ENCODE measurements around the gene ATAD5. TPM values are rescaled to one million over a fixed set of nuclear protein-coding genes. Genes with fewer than 3 reads are reported as not detected.

Gene ATAD5
- total RNA-seq, 6 experiments from 2014 or later = 0.29 to 2.7 (median 0.67) TPM

- 66% methylated on average over 10 of the region's 13 CpGs for WGBS (ENCODE audit: insufficient coverage, low coverage, low lambda C conversion rate, missing lambda C conversion rate)
- Histone ChIP-seq H3K4me3 (no peak overlapping the region), H3K9me3 (no peaks in the 10 kb centered on the region), H3K27me3 (no peaks in the 10 kb centered on the region), H3K27ac (peak overlapping the region in 2 of 3 donors; percentile 6 to 18), H3K36me3 (no peaks in the 10 kb centered on the region), H3K4me1 (no peaks in the 10 kb centered on the region)
- TF ChIP-seq POLR2A (IDR thresholded peaks at IDR 0.05) (no peak), CTCF (IDR thresholded peaks at IDR 0.05) (no peak)
- intact Hi-C loops (cut with DNase I) = no loop called here
- DNase-seq (no peak), ATAC-seq (peak; percentile 22 to 40 (median 38))
Measured at GRCh38 chr17:30939051-30939689, 107.4 kb downstream of the ATAD5 start.

GRCh38 chr17:30942308-30943079, 110.7 kb downstream of the ATAD5 start:
- no peaks in the 10 kb centered on the region for H3K27me3 ChIP-seq
- H3K4me3 ChIP-seq = no peak overlapping the region
- intact Hi-C loops (cut with DNase I) = no loop called here
- TF ChIP-seq POLR2A (IDR thresholded peaks at IDR 0.05) (no peak), CTCF (IDR thresholded peaks at IDR 0.05) (no peak)
- DNase-seq = no peak
- no peak overlapping the region for H3K27ac ChIP-seq
- H3K4me1 ChIP-seq = no peaks in the 10 kb centered on the region
- no peak for ATAC-seq
- 58% methylated on average over 4 of the region's 4 CpGs for WGBS (ENCODE audit: insufficient coverage, low coverage, low lambda C conversion rate, missing lambda C conversion rate)
- no peaks in the 10 kb centered on the region for H3K36me3 ChIP-seq
- H3K9me3 ChIP-seq = no peaks in the 10 kb centered on the region

Small RNA genes within 50 kb of the gene (small RNA-seq; reads per million reads assigned to genes)
- 0 reads per million in 2 experiments for gene RNU6-298P

Other genes starting within 250 kb of the ATAD5 start
- gene CRLF3, start 7.3 kb upstream of the ATAD5 start, total RNA-seq = 1 to 10 TPM; 2.4 to 6.7 (median 5.0) TPM
- 1 to 10 TPM; 6.6 to 9.9 (median 8.1) TPM for gene TEFM, start 74.3 kb downstream of the ATAD5 start, total RNA-seq
- 10 to 100 TPM in 1 of 6 experiments, 1 to 10 TPM in 5; 5.4 to 13.2 (median 8.1) TPM for gene ADAP2, start 90.0 kb downstream of the ATAD5 start, total RNA-seq
- 1 to 10 TPM; 3.7 to 6.1 (median 4.6) TPM for gene RNF135, start 139.1 kb downstream of the ATAD5 start, total RNA-seq